Measurements from ENCODE around the gene IGFBP6.

DNA sequence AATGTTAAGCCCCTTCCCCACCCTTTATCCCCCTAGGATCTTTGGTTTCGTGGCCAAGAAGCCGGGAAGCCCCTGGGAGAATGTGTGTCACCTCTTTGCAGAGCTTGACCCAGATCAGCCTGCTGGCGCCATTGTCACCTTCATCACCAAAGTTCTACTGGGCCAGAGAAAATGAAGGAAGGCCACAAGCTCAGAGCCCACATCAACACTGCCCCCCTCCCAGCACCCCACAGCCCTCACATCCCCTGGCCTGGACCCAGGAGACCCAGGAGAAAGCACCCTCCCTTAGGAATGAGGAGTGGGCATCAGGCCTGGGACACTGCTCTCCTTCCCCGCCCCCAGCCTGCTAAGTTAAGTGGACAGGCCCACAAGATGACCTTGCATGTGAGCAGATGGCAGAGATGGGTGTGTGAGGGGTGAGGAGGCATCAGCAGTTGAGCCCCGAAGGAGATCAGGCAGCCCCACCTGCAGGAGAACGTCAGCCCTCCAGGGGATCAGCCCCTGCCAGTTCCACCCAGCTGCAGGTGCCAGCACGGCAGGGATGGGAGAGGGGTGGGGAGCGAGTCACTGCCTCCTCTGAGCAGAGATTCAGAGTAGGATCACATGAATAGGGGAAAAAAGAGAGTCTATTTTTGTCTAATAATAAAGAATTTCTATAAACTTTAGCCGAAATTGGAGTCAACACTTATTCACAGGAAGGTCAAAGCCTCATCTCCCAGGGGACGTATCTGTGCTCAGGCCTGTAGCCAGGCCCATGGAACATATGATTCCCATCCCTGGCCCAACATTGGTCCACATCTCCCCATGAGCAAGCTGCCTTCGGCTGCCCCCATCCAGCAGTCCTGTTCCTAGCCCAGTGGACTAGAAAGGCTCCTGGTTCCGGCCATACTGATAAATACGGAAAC is 33.5 kb upstream of the IGFBP6 start:
- TF ChIP-seq POLR2AphosphoS5 (IDR thresholded peaks at IDR 0.05) (peak in 2 of 3 donors; percentile 39 to 64), POLR2A (IDR thresholded peaks at IDR 0.05) (no peak)
- TF ChIP-seq, protein P1, sequence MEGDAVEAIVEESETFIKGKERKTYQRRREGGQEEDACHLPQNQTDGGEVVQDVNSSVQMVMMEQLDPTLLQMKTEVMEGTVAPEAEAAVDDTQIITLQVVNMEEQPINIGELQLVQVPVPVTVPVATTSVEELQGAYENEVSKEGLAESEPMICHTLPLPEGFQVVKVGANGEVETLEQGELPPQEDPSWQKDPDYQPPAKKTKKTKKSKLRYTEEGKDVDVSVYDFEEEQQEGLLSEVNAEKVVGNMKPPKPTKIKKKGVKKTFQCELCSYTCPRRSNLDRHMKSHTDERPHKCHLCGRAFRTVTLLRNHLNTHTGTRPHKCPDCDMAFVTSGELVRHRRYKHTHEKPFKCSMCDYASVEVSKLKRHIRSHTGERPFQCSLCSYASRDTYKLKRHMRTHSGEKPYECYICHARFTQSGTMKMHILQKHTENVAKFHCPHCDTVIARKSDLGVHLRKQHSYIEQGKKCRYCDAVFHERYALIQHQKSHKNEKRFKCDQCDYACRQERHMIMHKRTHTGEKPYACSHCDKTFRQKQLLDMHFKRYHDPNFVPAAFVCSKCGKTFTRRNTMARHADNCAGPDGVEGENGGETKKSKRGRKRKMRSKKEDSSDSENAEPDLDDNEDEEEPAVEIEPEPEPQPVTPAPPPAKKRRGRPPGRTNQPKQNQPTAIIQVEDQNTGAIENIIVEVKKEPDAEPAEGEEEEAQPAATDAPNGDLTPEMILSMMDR (IDR thresholded peaks at IDR 0.05) = no peak

Measured in breast epithelium (tissue), 3 donors.